SH-SY5Y (cell line): ENCODE data around the gene SCYL2.

ENCODE experiments used
- GATA2 ChIP-seq: IDR thresholded peaks from 2 replicates; pipeline ENCODE4 v1.6.1; 2011; ENCODE audit warnings: mild to moderate bottlenecking, low read depth, low read length
- GATA3 ChIP-seq: IDR thresholded peaks from 2 replicates; pipeline ENCODE4 v1.6.1; 2011; ENCODE audit warnings: low read depth, mild to moderate bottlenecking, low read length, moderate library complexity

DNA sequence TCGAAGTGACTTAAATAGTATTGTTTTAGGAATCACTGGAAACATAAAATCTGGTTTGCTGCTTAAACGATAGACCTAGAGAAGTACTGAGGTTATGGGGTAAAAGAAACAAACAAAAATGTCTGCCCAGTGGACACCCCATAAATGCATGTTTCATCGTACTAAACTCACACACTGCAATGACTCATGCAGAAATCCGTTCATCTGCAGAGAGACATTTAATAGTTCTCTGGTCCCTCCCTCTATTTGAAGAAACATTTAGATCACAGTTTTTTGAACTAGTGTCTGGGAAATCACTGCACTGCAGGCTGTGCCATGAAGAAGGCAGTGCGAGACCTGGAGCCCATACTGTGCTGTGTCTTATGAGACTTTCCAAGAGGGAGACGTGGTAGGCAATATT lies 115.4 kb downstream of the SCYL2 start:
- no peak for TF ChIP-seq GATA2
- no peak for TF ChIP-seq GATA3
